Activated naive CD8-positive, alpha-beta T cell treated with anti-CD3 and anti-CD28 coated beads, Interleukin-2, amount 50 U/mL, for 24 hours (primary cell): ENCODE measurements around the gene PRXL2A.
A peak's percentile ranks its signal among the peaks of the same experiment; 100 is the strongest.

Source experiments
- ATAC-seq: fragments of 150-1000 bp; cut with Tn5 transposase; one replicate; pipeline ENCODE4 v1.10.0; 2021
- DNase-seq: peaks from one replicate; pipeline ENCODE4 v3.0.0; 2021
- H3K27ac Mint-ChIP-seq: one replicate; pipeline ENCODE4 v1.8.0; 2021; ENCODE audit warnings: mild to moderate bottlenecking, mixed read lengths
- H3K27me3 Mint-ChIP-seq: one replicate; pipeline ENCODE4 v1.8.0; 2021; ENCODE audit warnings: mixed read lengths
- H3K36me3 Mint-ChIP-seq: one replicate; pipeline ENCODE4 v1.8.0; 2021; ENCODE audit warnings: low read depth, mixed read lengths
- H3K4me1 Mint-ChIP-seq: one replicate; pipeline ENCODE4 v1.8.0; 2021; ENCODE audit warnings: mixed read lengths
- H3K4me3 Mint-ChIP-seq: one replicate; pipeline ENCODE4 v1.8.0; 2021; ENCODE audit warnings: mild to moderate bottlenecking, moderate library complexity, mixed read lengths
- H3K9me3 Mint-ChIP-seq: one replicate; pipeline ENCODE4 v1.8.0; 2021; ENCODE audit warnings: mixed read lengths

The PRXL2A gene

GRCh38 chr10:80447436-80448190 is 39.3 kb downstream of the PRXL2A start:
- Mint-ChIP-seq H3K27me3 (no peaks in the 10 kb centered on the region), H3K36me3 (no peaks in the 10 kb centered on the region), H3K4me1 (peaks cover 46% of the 10 kb centered on the region), H3K27ac (no peak overlapping the region), H3K4me3 (no peak overlapping the region), H3K9me3 (no peaks in the 10 kb centered on the region)
- no peak for ATAC-seq
- no peak for DNase-seq

- Mint-ChIP-seq H3K9me3 (no peaks in the 10 kb centered on the region), H3K4me1 (peaks cover 47% of the 10 kb centered on the region), H3K27ac (no peak overlapping the region), H3K36me3 (no peaks in the 10 kb centered on the region), H3K27me3 (no peaks in the 10 kb centered on the region), H3K4me3 (no peak overlapping the region)
- ATAC-seq, result no peak
- DNase-seq, result no peak
These were observed 40.0 kb downstream of the PRXL2A start for GRCh38 chr10:80448209-80448942.

GRCh38 chr10:80449520-80449919 is 41.2 kb downstream of the PRXL2A start:
- Mint-ChIP-seq H3K9me3 (no peaks in the 10 kb centered on the region), H3K4me1 (peaks cover 39% of the 10 kb centered on the region), H3K4me3 (no peak overlapping the region), H3K27me3 (no peaks in the 10 kb centered on the region), H3K36me3 (no peaks in the 10 kb centered on the region), H3K27ac (peak overlapping the region; percentile 13)
- no peak for DNase-seq
- ATAC-seq, result no peak

GRCh38 chr10:80451132-80451531 is 42.8 kb downstream of the PRXL2A start:
- H3K36me3 Mint-ChIP-seq, result peaks cover 2% of the 10 kb centered on the region
- no peak overlapping the region for H3K4me3 Mint-ChIP-seq
- H3K9me3 Mint-ChIP-seq, result no peaks in the 10 kb centered on the region
- no peak overlapping the region for H3K27ac Mint-ChIP-seq
- ATAC-seq (no peak), DNase-seq (no peak)
- H3K4me1 Mint-ChIP-seq, result peaks cover 34% of the 10 kb centered on the region
- no peaks in the 10 kb centered on the region for H3K27me3 Mint-ChIP-seq

DNA sequence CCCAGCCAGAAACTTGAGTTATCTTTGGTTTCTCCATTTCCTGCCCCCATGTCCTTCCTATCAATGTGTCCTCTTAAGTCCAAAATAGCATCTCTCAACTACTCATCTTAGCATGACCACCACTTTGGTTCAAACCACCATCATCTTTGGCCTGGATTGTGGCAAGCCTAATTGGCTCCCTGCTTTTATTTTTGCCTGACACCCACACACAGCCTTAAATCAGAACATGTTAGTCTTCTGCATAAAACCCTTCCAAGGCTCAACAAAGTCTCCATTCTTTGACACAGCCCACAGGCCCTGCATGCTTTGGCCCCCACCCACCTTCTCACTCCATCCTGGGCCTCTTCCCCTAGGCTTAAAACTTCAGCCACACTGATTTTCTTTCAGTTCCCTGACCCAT is 43.7 kb downstream of the PRXL2A start:
- Mint-ChIP-seq H3K36me3 (peaks cover 7% of the 10 kb centered on the region), H3K27ac (no peak overlapping the region), H3K4me1 (peaks cover 37% of the 10 kb centered on the region), H3K9me3 (no peaks in the 10 kb centered on the region), H3K4me3 (no peak overlapping the region), H3K27me3 (no peaks in the 10 kb centered on the region)
- DNase-seq (no peak), ATAC-seq (no peak)

DNA sequence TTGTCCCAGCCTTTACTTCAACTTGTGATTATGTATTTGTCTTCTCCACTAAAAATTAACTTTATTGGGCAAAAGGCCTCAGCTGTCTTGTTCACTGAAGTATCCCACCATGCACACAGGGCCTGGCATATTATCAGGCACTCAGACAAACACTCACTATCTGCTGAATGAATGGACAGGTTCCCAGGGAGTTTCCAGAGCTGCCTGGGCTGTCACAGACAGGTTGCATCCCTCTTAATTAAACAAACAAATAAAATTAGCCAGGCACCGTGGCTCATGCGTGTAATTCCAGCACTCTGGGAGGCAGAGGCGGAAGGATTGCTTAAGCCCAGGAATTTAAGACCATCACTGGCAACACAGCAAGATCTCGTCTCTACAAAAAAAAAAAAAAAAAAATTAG is 44.3 kb downstream of the PRXL2A start:
- Mint-ChIP-seq H3K4me1 (peaks cover 39% of the 10 kb centered on the region), H3K27me3 (no peaks in the 10 kb centered on the region), H3K36me3 (peaks cover 7% of the 10 kb centered on the region), H3K27ac (no peak overlapping the region), H3K9me3 (no peaks in the 10 kb centered on the region), H3K4me3 (no peak overlapping the region)
- no peak for DNase-seq
- ATAC-seq, result no peak

DNA sequence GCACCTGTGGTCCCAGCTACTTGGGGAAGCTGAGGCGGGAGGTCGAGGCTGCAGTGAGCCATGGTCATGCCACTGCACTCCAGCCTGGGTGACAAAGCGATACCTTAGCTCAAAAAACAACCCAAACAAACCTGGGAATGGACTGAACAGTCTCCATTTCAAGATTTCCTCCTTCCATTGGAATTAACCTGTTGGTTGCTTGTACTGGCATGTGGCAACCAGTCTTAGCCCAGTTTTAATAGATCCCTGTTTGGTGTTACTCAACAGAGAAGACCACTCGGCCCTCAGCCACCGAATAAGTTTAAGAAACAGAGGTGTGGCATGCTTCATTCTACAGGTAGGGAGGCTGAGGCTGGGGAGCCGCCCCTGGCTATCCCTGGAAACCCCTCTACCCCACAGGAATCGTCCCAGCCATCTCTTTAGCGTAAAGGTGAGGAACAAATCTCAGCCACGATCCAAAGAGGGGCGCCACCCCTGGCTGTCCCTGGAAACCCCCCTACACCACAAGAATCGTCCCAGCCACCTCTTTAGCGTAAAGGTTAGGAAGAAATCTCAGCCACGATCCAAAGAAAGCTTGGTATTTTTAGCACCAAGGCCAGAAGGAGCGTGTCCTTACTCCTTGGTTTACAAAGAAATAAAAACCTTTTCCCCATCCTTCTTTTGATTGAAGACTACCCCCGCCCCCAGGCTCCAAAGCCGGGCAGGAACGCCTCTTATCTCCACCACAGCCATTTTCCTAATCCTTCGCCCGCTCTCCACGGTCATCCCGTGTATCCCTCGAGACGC is 44.9 kb downstream of the PRXL2A start:
- H3K27me3 Mint-ChIP-seq, result no peaks in the 10 kb centered on the region
- no peak for DNase-seq
- peak overlapping the region; percentile 68 for H3K4me3 Mint-ChIP-seq
- H3K4me1 Mint-ChIP-seq, result peaks cover 45% of the 10 kb centered on the region
- peaks cover 7% of the 10 kb centered on the region for H3K36me3 Mint-ChIP-seq
- H3K27ac Mint-ChIP-seq, result peak overlapping the region; percentile 54
- H3K9me3 Mint-ChIP-seq, result no peaks in the 10 kb centered on the region
- ATAC-seq, result no peak

DNA sequence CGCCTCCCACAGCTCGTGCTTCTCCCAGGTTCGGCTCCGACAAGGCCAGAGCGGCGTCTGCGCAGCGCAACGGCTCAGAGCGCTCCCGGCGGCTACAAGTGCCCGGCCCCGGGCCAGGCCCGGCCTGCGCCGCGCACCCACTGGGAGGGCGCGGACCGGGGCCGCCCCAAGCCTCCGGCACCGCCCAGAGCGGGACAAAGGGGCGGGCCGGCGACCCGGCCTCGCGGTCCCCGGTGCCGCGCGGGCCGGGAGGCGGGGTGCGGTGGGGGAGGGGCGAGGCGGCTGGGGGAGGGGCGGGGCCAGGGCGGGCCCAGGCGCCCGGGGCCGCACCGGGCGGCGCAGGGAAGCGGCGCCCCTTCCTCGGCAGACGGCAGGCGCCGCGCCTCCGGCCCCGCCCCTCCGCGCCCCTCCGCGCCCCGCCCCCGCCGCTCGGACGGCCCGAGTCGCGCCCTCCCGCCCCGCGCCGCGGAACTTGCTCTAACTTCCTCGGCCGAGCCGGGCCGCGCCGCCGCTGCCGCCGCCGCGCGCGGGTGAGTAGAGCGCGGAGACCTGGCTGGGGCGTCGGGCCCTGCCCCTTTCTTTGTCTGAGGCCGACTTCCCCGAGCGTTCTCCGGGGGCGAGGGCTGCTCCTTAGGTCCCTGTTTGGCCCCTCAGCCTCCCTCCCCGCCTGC is 45.6 kb downstream of the PRXL2A start, which contains the start of gene TSPAN14:
Gene TSPAN14 (plus strand): TSS at position 469 of the 671 bp plus-strand sequence. CDS start 34,924 bp downstream, outside the sequence.
- Mint-ChIP-seq H3K36me3 (peaks cover 7% of the 10 kb centered on the region), H3K9me3 (no peaks in the 10 kb centered on the region), H3K4me1 (peaks cover 49% of the 10 kb centered on the region), H3K4me3 (peak within 1 kb of the TSS; percentile 96), H3K27ac (peak within 1 kb of the TSS; percentile 88), H3K27me3 (no peaks in the 10 kb centered on the region)
- peak; percentile 84 for ATAC-seq
- peak; percentile 79 for DNase-seq

DNA sequence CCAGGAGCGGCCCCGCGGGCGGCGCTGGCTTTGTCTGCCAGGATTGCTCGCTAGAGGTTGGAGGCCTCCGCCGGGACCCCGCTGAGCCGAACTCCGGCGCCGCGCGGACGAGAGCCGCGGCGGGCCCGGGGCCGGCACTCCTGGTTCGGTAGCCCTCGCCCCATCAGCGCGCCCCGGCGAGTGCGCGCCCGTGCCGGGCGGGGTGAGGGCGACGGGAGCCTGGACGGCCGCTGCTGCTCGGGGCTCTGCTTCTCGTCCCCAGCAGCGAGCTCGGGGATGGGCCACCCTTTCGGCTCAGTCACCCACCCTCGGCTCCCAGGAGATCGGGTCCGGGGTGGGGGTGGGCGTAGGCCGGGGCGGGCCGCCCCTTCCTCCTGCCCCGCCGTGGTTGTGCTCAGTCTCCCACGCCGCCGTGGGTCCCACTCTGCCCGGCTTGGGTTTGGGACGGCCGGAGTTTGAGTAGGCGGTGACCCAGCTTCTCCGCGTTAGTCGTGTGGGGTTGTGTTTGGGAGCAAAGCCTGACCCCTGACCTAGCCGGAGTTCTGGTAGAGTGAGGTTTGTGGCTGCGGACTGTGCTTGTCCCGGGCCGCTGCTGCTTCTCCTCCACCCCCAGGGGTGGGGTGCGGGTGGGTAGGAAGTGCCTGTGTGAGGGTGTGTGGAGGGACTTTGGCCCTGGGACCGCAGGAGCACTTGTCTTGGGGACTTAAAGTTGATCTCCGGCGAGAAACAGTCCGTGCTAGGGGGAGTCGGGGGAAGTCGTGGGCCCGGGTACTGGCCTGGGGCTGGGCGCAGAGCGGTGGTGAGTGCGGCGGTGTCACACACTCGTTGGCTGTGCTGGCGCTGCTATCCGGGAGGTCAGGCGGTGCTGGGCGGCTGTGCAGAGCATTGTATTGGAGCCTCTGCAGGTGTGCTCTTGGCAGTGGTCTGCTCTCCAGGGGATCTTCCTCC is 46.4 kb downstream of the PRXL2A start:
- no peaks in the 10 kb centered on the region for H3K9me3 Mint-ChIP-seq
- no peaks in the 10 kb centered on the region for H3K27me3 Mint-ChIP-seq
- ATAC-seq (no peak), DNase-seq (peak; percentile 40)
- H3K4me1 Mint-ChIP-seq, result peaks cover 52% of the 10 kb centered on the region
- H3K36me3 Mint-ChIP-seq, result peaks cover 7% of the 10 kb centered on the region
- peak overlapping the region; percentile 88 for H3K27ac Mint-ChIP-seq
- peak overlapping the region; percentile 96 for H3K4me3 Mint-ChIP-seq

DNA sequence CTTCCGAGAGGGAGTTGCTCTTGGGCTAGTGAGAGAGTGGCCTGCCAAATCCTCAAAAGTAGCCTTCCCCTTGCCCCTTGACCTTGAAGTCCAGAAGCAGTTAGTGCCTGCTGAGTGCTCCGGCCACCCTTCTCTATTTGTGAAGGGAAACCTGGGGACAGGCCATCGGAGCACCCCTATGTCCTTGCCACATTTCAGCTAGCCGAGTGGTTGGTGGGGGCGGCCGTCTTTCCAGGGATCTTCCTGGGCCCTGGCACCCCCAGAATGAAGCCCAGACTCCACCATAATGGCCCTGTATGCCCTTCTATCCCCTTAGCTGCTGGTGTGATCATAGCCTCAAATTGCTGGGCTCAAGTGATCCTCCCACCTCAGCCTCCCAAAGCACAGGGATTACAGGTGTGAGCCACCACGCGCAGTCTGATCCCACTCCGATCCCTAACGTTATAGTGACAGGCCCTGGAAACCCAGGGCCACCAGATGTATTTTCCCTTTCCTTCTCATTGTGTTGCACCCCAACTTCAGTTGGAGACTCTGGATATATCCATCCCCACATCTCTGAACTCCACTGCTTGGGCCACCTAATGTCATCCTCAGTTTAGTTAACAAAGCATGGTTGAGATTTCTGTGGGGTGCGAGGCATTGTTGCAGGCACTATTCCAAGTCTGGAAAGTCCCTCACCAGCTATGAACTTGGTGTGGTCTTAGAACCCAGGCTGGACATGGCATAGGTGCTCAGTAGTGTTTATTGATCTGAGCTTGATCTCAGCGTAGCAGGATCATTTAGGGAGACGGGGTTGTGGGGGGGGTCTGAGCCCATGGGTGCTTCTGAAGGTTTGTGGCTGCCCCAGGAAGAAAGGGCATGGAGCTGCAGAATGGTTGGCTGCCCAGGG is 47.4 kb downstream of the PRXL2A start:
- Mint-ChIP-seq H3K4me3 (peak overlapping the region; percentile 96), H3K9me3 (no peaks in the 10 kb centered on the region), H3K36me3 (peaks cover 7% of the 10 kb centered on the region), H3K4me1 (peaks cover 61% of the 10 kb centered on the region), H3K27me3 (no peaks in the 10 kb centered on the region), H3K27ac (peak overlapping the region; percentile 88)
- ATAC-seq (no peak), DNase-seq (no peak)

- peaks cover 79% of the 10 kb centered on the region for H3K4me1 Mint-ChIP-seq
- DNase-seq (no peak), ATAC-seq (no peak)
- peak overlapping the region; percentile 88 for H3K27ac Mint-ChIP-seq
- H3K4me3 Mint-ChIP-seq, result peak overlapping the region; percentile 96
- H3K9me3 Mint-ChIP-seq, result no peaks in the 10 kb centered on the region
- peaks cover 7% of the 10 kb centered on the region for H3K36me3 Mint-ChIP-seq
- H3K27me3 Mint-ChIP-seq, result no peaks in the 10 kb centered on the region
These were observed 49.4 kb downstream of the PRXL2A start for GRCh38 chr10:80457554-80458262.

DNA sequence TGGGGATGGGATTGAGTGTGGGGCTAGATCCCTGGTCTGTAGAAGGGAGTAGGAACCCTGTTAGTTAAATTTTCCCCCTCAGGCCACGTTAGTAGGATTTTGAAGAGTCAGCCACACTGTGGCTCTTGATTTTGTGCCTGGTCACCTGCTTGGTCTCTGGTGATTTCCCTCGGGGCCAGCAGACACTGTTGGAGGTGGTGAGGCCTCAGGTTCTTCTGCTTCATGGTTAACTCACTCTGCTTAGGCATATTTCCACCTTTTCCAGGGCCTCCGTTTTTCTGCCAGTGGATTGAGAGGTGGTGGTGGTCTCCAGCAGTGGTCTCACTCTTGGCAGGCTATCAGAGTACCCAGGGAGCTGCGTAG is 49.9 kb downstream of the PRXL2A start:
- Mint-ChIP-seq H3K4me3 (peak overlapping the region; percentile 96), H3K27ac (peak overlapping the region; percentile 88), H3K27me3 (no peaks in the 10 kb centered on the region), H3K4me1 (peaks cover 84% of the 10 kb centered on the region), H3K9me3 (no peaks in the 10 kb centered on the region), H3K36me3 (peaks cover 7% of the 10 kb centered on the region)
- DNase-seq (no peak), ATAC-seq (no peak)
